DOHH2 (cell line): ENCODE data around the gene VAV2.

ENCODE experiments used
- EZH2phosphoT487 ChIP-seq: fragments of 200-600 bp; sonication (generic); IDR thresholded peaks from 2 replicates; pipeline ENCODE4 v1.6.1; 2017; ENCODE audit warnings: borderline replicate concordance, mild to moderate bottlenecking, antibody characterized with exemption, low read length, moderate library complexity, mixed read lengths
- TF ChIP-seq, protein P1 (sequence below): fragments of 200-600 bp; sonication (generic); IDR thresholded peaks from one replicate; pipeline ENCODE4 v1.5.1; 2014; ENCODE audit warnings: antibody characterized with exemption, mild to moderate bottlenecking, low read depth, low read length; ENCODE audit not compliant: poor library complexity, severe bottlenecking

- TF ChIP-seq, protein P1, sequence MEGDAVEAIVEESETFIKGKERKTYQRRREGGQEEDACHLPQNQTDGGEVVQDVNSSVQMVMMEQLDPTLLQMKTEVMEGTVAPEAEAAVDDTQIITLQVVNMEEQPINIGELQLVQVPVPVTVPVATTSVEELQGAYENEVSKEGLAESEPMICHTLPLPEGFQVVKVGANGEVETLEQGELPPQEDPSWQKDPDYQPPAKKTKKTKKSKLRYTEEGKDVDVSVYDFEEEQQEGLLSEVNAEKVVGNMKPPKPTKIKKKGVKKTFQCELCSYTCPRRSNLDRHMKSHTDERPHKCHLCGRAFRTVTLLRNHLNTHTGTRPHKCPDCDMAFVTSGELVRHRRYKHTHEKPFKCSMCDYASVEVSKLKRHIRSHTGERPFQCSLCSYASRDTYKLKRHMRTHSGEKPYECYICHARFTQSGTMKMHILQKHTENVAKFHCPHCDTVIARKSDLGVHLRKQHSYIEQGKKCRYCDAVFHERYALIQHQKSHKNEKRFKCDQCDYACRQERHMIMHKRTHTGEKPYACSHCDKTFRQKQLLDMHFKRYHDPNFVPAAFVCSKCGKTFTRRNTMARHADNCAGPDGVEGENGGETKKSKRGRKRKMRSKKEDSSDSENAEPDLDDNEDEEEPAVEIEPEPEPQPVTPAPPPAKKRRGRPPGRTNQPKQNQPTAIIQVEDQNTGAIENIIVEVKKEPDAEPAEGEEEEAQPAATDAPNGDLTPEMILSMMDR, result no peak
- TF ChIP-seq EZH2phosphoT487, result no peak
These were observed 225.1 kb downstream of the VAV2 start for GRCh38 chr9:133767008-133767407.
